ENCODE measurements around the gene CNOT3.
A peak's percentile ranks its signal among the peaks of the same experiment; 100 is the strongest.
"Not testable (repeated sequence)": the region's sequence is repeated elsewhere in the genome, so short reads cannot be mapped to it uniquely, and the experiment has no call there.

The CNOT3 gene

GRCh38 chr19:54099190-54099902 lies 38.2 kb upstream of the CNOT3 start:
- no peak overlapping the region for H3K4me3 ChIP-seq (ENCODE audit: low read length)
- no peak overlapping the region for H2BK15ac ChIP-seq (replicated peaks; ENCODE audit: low read depth)
- H2AK5ac ChIP-seq (ENCODE audit: low read length), result no peak overlapping the region
- no CpG with 5 or more reads among the region's 12 CpGs for WGBS (ENCODE audit: extremely low coverage, insufficient coverage, low lambda C conversion rate)
- no peak overlapping the region for H3K4me2 ChIP-seq (ENCODE audit: low read length)
- H4K5ac ChIP-seq (ENCODE audit: low read length), result no peak overlapping the region
- no peaks in the 10 kb centered on the region for H3K79me1 ChIP-seq (ENCODE audit: low read length)
- H3K4ac ChIP-seq (ENCODE audit: low read depth, low read length), result no peak overlapping the region
- H2BK120ac ChIP-seq (ENCODE audit: low read depth, low read length), result no peak overlapping the region
- H3K23ac ChIP-seq (ENCODE audit: low read length), result no peak overlapping the region
- H3K36me3 ChIP-seq (ENCODE audit: control insufficient read depth, insufficient read depth, low read length), result no peaks in the 10 kb centered on the region
- no peak overlapping the region for H2BK5ac ChIP-seq (ENCODE audit: low read length)
- H3K4me1 ChIP-seq (ENCODE audit: control insufficient read depth, low read depth, low read length), result no peaks in the 10 kb centered on the region
- no peak for DNase-seq
- no peak overlapping the region for H3K9ac ChIP-seq (ENCODE audit: low read length)
- no peak overlapping the region for H4K8ac ChIP-seq (ENCODE audit: low read depth, low read length)
- no peak overlapping the region for H3K18ac ChIP-seq (ENCODE audit: low read length)
- H3K27me3 ChIP-seq (ENCODE audit: insufficient read depth, low read length, poor library complexity), result no peaks in the 10 kb centered on the region
- H3K79me2 ChIP-seq (ENCODE audit: control insufficient read depth, insufficient read depth, low read length), result peaks cover 6% of the 10 kb centered on the region
- no peak overlapping the region for H3K27ac ChIP-seq (ENCODE audit: low read depth, low read length)
- H3K56ac ChIP-seq (ENCODE audit: low read length), result no peak overlapping the region

GRCh38 chr19:54099903-54100255 lies 37.7 kb upstream of the CNOT3 start:
- H3K23ac ChIP-seq (ENCODE audit: low read length); H3K4me1 ChIP-seq (ENCODE audit: control insufficient read depth, low read depth, low read length); H3K56ac ChIP-seq (ENCODE audit: low read length); DNase-seq; H2BK15ac ChIP-seq (replicated peaks; ENCODE audit: low read depth); H3K79me1 ChIP-seq (ENCODE audit: low read length); H2BK5ac ChIP-seq (ENCODE audit: low read length); H3K9ac ChIP-seq (ENCODE audit: low read length); H3K27ac ChIP-seq (ENCODE audit: low read depth, low read length); H4K8ac ChIP-seq (ENCODE audit: low read depth, low read length); H3K18ac ChIP-seq (ENCODE audit: low read length); H3K4me2 ChIP-seq (ENCODE audit: low read length); H2BK120ac ChIP-seq (ENCODE audit: low read depth, low read length); H4K5ac ChIP-seq (ENCODE audit: low read length); H3K4me3 ChIP-seq (ENCODE audit: low read length); H3K79me2 ChIP-seq (ENCODE audit: control insufficient read depth, insufficient read depth, low read length); H2AK5ac ChIP-seq (ENCODE audit: low read length); H3K27me3 ChIP-seq (ENCODE audit: insufficient read depth, low read length, poor library complexity); H3K4ac ChIP-seq (ENCODE audit: low read depth, low read length); H3K36me3 ChIP-seq (ENCODE audit: control insufficient read depth, insufficient read depth, low read length): not testable (repeated sequence)
- no CpG with 5 or more reads among the region's 9 CpGs for WGBS (ENCODE audit: extremely low coverage, insufficient coverage, low lambda C conversion rate)

- Histone ChIP-seq H2BK5ac (ENCODE audit: low read length) (no peak within 1 kb of the TSS), H3K27me3 (ENCODE audit: insufficient read depth, low read length, poor library complexity) (no peaks in the 10 kb centered on the region), H3K79me1 (ENCODE audit: low read length) (peaks cover under 1% of the 10 kb centered on the region), H3K18ac (ENCODE audit: low read length) (no peak within 1 kb of the TSS), H3K36me3 (ENCODE audit: control insufficient read depth, insufficient read depth, low read length) (no peaks in the 10 kb centered on the region), H2BK120ac (ENCODE audit: low read depth, low read length) (no peak within 1 kb of the TSS), H3K4me3 (ENCODE audit: low read length) (no peak within 1 kb of the TSS), H4K8ac (ENCODE audit: low read depth, low read length) (no peak within 1 kb of the TSS), H3K79me2 (ENCODE audit: control insufficient read depth, insufficient read depth, low read length) (peaks cover 7% of the 10 kb centered on the region), H3K23ac (ENCODE audit: low read length) (no peak within 1 kb of the TSS), H3K9ac (ENCODE audit: low read length) (no peak within 1 kb of the TSS), H2BK15ac (replicated peaks; ENCODE audit: low read depth) (no peak within 1 kb of the TSS), H3K27ac (ENCODE audit: low read depth, low read length) (no peak within 1 kb of the TSS), H2AK5ac (ENCODE audit: low read length) (no peak within 1 kb of the TSS), H3K56ac (ENCODE audit: low read length) (peak within 1 kb of the TSS; percentile 7), H3K4me1 (ENCODE audit: control insufficient read depth, low read depth, low read length) (no peaks in the 10 kb centered on the region), H3K4me2 (ENCODE audit: low read length) (no peak within 1 kb of the TSS), H4K5ac (ENCODE audit: low read length) (no peak within 1 kb of the TSS), H3K4ac (ENCODE audit: low read depth, low read length) (no peak within 1 kb of the TSS)
- WGBS (ENCODE audit: extremely low coverage, insufficient coverage, low lambda C conversion rate), result no CpG with 5 or more reads among the region's 5 CpGs
- DNase-seq, result no peak
These were observed 37.0 kb upstream of the CNOT3 start, which contains the start of gene OSCAR for GRCh38 chr19:54100561-54100960. OSCAR (minus strand) TSS chr19:54100803; CDS start chr19:54100792, 11 bp downstream.

DNA sequence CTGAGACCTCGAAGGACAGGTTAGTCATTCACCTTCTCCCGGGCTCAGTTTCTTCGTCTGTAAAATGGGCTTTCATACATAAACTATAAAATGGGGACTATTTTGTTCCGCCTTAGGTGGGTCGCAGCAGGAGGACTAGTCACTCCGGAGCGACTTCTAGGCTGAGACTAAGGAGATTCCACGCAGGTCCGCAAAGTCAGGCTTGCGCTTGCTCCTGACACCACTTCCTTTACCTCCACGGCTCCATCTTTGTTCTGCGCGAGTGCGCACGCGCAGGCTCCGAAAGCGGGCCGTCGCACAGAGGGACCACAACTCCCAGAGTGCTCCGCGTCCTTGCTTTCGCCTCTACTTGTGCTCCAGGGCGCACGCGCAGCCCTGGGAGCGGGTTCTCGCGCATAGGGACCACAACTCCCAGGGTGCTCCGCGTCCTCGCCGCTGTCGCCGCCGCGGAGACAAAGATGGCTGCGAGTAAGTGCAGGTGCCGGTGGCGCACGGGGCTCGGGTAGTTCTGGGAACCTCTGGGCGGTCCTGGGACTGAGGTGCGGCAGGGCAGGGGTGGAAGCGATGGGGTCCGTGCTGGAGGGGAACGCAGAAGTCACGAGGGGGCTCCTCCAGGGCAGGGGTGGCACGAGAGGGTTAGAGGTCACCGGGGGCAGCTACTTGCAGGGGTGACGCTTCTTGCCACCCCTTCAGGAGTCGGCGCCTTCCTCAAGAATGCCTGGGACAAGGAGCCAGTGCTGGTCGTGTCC lies 35.0 kb upstream of the CNOT3 start, which contains the start of gene NDUFA3:
Gene NDUFA3 (plus strand): TSS at position 435 of the 749 bp plus-strand sequence. CDS start 24 bp downstream, at position 459.
- Histone ChIP-seq H3K4ac (ENCODE audit: low read depth, low read length) (no peak within 1 kb of the TSS), H4K5ac (ENCODE audit: low read length) (no peak within 1 kb of the TSS), H2AK5ac (ENCODE audit: low read length) (no peak within 1 kb of the TSS), H2BK120ac (ENCODE audit: low read depth, low read length) (no peak within 1 kb of the TSS), H3K9ac (ENCODE audit: low read length) (peak within 1 kb of the TSS; percentile 79), H3K79me1 (ENCODE audit: low read length) (peaks cover 3% of the 10 kb centered on the region), H3K18ac (ENCODE audit: low read length) (no peak within 1 kb of the TSS), H3K4me3 (ENCODE audit: low read length) (peak within 1 kb of the TSS; percentile 70), H3K4me2 (ENCODE audit: low read length) (peak within 1 kb of the TSS; percentile 76), H3K27ac (ENCODE audit: low read depth, low read length) (no peak within 1 kb of the TSS), H2BK15ac (replicated peaks; ENCODE audit: low read depth) (no peak within 1 kb of the TSS), H2BK5ac (ENCODE audit: low read length) (no peak within 1 kb of the TSS), H3K56ac (ENCODE audit: low read length) (peak within 1 kb of the TSS; percentile 83), H3K27me3 (ENCODE audit: insufficient read depth, low read length, poor library complexity) (no peaks in the 10 kb centered on the region), H4K8ac (ENCODE audit: low read depth, low read length) (no peak within 1 kb of the TSS), H3K4me1 (ENCODE audit: control insufficient read depth, low read depth, low read length) (no peaks in the 10 kb centered on the region), H3K36me3 (ENCODE audit: control insufficient read depth, insufficient read depth, low read length) (no peaks in the 10 kb centered on the region), H3K23ac (ENCODE audit: low read length) (no peak within 1 kb of the TSS), H3K79me2 (ENCODE audit: control insufficient read depth, insufficient read depth, low read length) (peaks cover 7% of the 10 kb centered on the region)
- no CpG with 5 or more reads among the region's 54 CpGs for WGBS (ENCODE audit: extremely low coverage, insufficient coverage, low lambda C conversion rate)
- DNase-seq, result peak; percentile 99

GRCh38 chr19:54104998-54105715 lies 32.4 kb upstream of the CNOT3 start:
- Histone ChIP-seq H3K4ac (ENCODE audit: low read depth, low read length) (no peak overlapping the region), H3K56ac (ENCODE audit: low read length) (no peak overlapping the region), H3K18ac (ENCODE audit: low read length) (no peak overlapping the region), H3K79me1 (ENCODE audit: low read length) (peaks cover 3% of the 10 kb centered on the region), H3K79me2 (ENCODE audit: control insufficient read depth, insufficient read depth, low read length) (peaks cover 7% of the 10 kb centered on the region), H3K4me2 (ENCODE audit: low read length) (no peak overlapping the region), H3K27me3 (ENCODE audit: insufficient read depth, low read length, poor library complexity) (no peaks in the 10 kb centered on the region), H3K36me3 (ENCODE audit: control insufficient read depth, insufficient read depth, low read length) (peaks cover under 1% of the 10 kb centered on the region), H3K27ac (ENCODE audit: low read depth, low read length) (no peak overlapping the region), H3K9ac (ENCODE audit: low read length) (no peak overlapping the region), H2AK5ac (ENCODE audit: low read length) (no peak overlapping the region), H2BK120ac (ENCODE audit: low read depth, low read length) (no peak overlapping the region), H4K5ac (ENCODE audit: low read length) (no peak overlapping the region), H3K23ac (ENCODE audit: low read length) (no peak overlapping the region), H3K4me1 (ENCODE audit: control insufficient read depth, low read depth, low read length) (no peaks in the 10 kb centered on the region), H2BK5ac (ENCODE audit: low read length) (no peak overlapping the region), H3K4me3 (ENCODE audit: low read length) (no peak overlapping the region), H4K8ac (ENCODE audit: low read depth, low read length) (no peak overlapping the region), H2BK15ac (replicated peaks; ENCODE audit: low read depth) (no peak overlapping the region)
- no CpG with 5 or more reads among the region's 11 CpGs for WGBS (ENCODE audit: extremely low coverage, insufficient coverage, low lambda C conversion rate)
- no peak for DNase-seq
